ENCODE measurements around the gene PALLD. TPM values are rescaled to one million over a fixed set of nuclear protein-coding genes. Genes with fewer than 3 reads are reported as not detected.
"Not testable (repeated sequence)": the region's sequence is repeated elsewhere in the genome, so short reads cannot be mapped to it uniquely, and the experiment has no call there.

Gene PALLD
- total RNA-seq, 1 donor from 2014 or later: 16.4 TPM

DNA sequence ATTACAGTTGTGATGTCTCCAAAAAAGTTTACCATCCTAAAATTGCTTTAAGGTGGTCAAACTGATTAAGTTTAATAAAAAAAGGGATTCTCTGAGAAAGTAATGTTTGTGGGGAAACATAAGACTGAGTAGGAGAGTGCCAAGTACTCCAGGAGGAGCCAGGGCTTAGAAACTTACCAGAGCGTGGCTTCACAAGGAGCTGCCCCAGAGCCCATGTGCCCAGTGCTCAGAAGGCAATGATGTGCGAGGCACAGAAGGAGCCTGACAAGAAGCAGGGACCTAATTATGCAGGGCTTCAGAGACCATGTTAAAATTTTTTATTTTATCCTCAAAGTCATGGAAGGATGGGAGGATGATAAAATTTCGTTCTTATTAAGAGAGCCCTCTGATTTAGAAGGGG, 204.2 kb downstream of the PALLD start:
- no peak overlapping the region for H3K4me3 Mint-ChIP-seq (ENCODE audit: unreplicated experiment)
- H3K36me3 Mint-ChIP-seq (ENCODE audit: low read depth, unreplicated experiment): no peaks in the 10 kb centered on the region
- H3K27me3 Mint-ChIP-seq (ENCODE audit: unreplicated experiment): peaks cover 1% of the 10 kb centered on the region
- no peaks in the 10 kb centered on the region for H3K9me3 Mint-ChIP-seq (ENCODE audit: unreplicated experiment)
- TF ChIP-seq, protein P1, sequence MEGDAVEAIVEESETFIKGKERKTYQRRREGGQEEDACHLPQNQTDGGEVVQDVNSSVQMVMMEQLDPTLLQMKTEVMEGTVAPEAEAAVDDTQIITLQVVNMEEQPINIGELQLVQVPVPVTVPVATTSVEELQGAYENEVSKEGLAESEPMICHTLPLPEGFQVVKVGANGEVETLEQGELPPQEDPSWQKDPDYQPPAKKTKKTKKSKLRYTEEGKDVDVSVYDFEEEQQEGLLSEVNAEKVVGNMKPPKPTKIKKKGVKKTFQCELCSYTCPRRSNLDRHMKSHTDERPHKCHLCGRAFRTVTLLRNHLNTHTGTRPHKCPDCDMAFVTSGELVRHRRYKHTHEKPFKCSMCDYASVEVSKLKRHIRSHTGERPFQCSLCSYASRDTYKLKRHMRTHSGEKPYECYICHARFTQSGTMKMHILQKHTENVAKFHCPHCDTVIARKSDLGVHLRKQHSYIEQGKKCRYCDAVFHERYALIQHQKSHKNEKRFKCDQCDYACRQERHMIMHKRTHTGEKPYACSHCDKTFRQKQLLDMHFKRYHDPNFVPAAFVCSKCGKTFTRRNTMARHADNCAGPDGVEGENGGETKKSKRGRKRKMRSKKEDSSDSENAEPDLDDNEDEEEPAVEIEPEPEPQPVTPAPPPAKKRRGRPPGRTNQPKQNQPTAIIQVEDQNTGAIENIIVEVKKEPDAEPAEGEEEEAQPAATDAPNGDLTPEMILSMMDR (IDR thresholded peaks at IDR 0.05; ENCODE audit: unreplicated experiment): no peak
- DNase-seq (ENCODE audit: low spot score): no peak
- no peaks in the 10 kb centered on the region for H3K4me1 Mint-ChIP-seq (ENCODE audit: unreplicated experiment)
- H3K27ac Mint-ChIP-seq (ENCODE audit: unreplicated experiment): no peak overlapping the region

DNA sequence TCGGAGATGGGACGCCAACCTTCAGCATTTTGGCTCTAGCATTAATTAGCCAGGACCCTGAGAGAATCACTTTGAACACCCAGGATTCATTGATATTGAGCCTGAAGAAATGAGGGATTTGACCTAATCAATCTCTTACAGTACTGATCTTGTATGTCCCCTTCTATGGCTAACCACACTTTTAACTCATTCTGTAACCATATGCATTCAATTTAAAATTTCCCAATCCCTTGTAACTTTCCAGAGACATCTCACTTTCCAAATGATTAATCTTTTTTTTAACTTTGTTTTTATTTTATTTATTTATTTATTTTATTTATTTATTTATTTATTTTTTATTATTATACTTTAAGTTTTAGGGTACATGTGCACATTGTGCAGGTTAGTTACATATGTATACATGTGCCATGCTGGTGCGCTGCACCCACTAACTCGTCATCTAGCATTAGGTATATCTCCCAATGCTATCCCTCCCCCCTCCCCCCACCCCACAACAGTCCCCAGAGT, 205.8 kb downstream of the PALLD start:
- not testable (repeated sequence) for H3K4me1 Mint-ChIP-seq (ENCODE audit: unreplicated experiment); H3K9me3 Mint-ChIP-seq (ENCODE audit: unreplicated experiment); H3K27ac Mint-ChIP-seq (ENCODE audit: unreplicated experiment); DNase-seq (ENCODE audit: low spot score); H3K4me3 Mint-ChIP-seq (ENCODE audit: unreplicated experiment); H3K27me3 Mint-ChIP-seq (ENCODE audit: unreplicated experiment); H3K36me3 Mint-ChIP-seq (ENCODE audit: low read depth, unreplicated experiment)

DNA sequence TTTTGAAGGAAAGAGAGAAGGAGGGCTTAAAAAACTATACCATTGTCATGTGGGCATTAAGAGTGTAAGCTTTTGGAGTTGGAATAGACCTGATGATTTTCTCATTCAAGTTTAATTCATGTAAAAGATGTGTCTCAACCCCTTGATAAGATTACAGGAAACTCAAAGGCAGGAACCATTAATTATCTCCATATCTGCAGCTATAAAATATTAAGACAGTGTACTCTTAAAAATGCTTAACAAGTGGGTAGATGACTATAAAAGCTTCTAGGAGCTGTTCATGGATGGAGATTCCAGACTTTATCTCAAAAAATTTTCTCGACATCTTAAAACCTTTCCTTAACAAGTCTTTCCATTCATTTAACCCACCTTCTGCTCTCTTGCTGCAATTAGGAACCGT, 208.3 kb downstream of the PALLD start:
- Mint-ChIP-seq H3K9me3 (ENCODE audit: unreplicated experiment) (no peaks in the 10 kb centered on the region), H3K36me3 (ENCODE audit: low read depth, unreplicated experiment) (no peaks in the 10 kb centered on the region), H3K4me3 (ENCODE audit: unreplicated experiment) (no peak overlapping the region), H3K27me3 (ENCODE audit: unreplicated experiment) (no peaks in the 10 kb centered on the region), H3K27ac (ENCODE audit: unreplicated experiment) (no peak overlapping the region), H3K4me1 (ENCODE audit: unreplicated experiment) (no peaks in the 10 kb centered on the region)
- no peak for DNase-seq (ENCODE audit: low spot score)
- TF ChIP-seq, protein P1 (IDR thresholded peaks at IDR 0.05; ENCODE audit: unreplicated experiment): no peak

DNA sequence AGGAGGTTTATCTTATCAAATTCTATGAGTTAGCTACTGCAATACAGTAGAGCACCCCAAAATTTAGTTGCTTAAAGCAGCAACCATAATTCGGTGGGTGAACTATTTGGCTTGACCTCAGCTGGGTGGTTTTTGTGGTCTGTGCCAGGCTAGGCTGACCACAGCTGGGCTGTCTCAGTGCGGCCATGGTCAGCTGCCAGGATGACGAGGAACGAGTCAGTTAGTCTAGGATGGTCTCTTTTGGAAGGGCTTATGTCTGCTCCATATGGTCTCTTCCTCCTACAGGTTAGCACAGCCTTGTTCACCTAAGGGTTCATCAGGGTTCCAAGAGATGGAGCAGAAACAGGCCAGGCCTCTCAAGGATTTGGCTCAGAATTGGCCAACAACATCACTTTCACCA, 210.4 kb downstream of the PALLD start:
- no peaks in the 10 kb centered on the region for H3K9me3 Mint-ChIP-seq (ENCODE audit: unreplicated experiment)
- H3K27ac Mint-ChIP-seq (ENCODE audit: unreplicated experiment): no peak overlapping the region
- no peaks in the 10 kb centered on the region for H3K4me1 Mint-ChIP-seq (ENCODE audit: unreplicated experiment)
- TF ChIP-seq, protein P1 (IDR thresholded peaks at IDR 0.05; ENCODE audit: unreplicated experiment): no peak
- no peak overlapping the region for H3K4me3 Mint-ChIP-seq (ENCODE audit: unreplicated experiment)
- H3K27me3 Mint-ChIP-seq (ENCODE audit: unreplicated experiment): no peaks in the 10 kb centered on the region
- no peaks in the 10 kb centered on the region for H3K36me3 Mint-ChIP-seq (ENCODE audit: low read depth, unreplicated experiment)
- no peak for DNase-seq (ENCODE audit: low spot score)

DNA sequence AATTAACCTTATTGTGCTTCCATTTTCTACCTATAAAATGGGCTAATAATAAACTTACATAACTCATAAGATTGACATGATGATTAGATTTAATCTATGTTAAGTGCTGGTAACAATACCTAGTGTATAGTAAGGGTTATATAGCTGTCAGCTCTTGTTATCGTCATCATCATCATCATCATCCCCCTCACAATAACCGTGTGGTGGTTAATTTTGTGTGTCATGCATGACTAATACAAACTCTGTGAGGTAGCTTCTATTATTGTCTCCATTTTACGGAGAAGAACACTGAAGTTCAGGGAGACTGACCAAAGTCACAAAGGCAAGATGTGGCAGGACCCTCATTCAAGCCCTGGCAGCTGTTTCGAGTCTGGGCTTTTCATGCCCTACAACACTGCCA, 211.3 kb downstream of the PALLD start:
- Mint-ChIP-seq H3K27ac (ENCODE audit: unreplicated experiment) (no peak overlapping the region), H3K9me3 (ENCODE audit: unreplicated experiment) (no peaks in the 10 kb centered on the region), H3K4me1 (ENCODE audit: unreplicated experiment) (no peaks in the 10 kb centered on the region), H3K4me3 (ENCODE audit: unreplicated experiment) (no peak overlapping the region), H3K36me3 (ENCODE audit: low read depth, unreplicated experiment) (no peaks in the 10 kb centered on the region), H3K27me3 (ENCODE audit: unreplicated experiment) (no peaks in the 10 kb centered on the region)
- TF ChIP-seq, protein P1 (IDR thresholded peaks at IDR 0.05; ENCODE audit: unreplicated experiment): no peak
- no peak for DNase-seq (ENCODE audit: low spot score)
